ENCODE results near the gene KRT83.
"Not testable (repeated sequence)": the region's sequence is repeated elsewhere in the genome, so short reads cannot be mapped to it uniquely, and the experiment has no call there.

The KRT83 gene

DNA sequence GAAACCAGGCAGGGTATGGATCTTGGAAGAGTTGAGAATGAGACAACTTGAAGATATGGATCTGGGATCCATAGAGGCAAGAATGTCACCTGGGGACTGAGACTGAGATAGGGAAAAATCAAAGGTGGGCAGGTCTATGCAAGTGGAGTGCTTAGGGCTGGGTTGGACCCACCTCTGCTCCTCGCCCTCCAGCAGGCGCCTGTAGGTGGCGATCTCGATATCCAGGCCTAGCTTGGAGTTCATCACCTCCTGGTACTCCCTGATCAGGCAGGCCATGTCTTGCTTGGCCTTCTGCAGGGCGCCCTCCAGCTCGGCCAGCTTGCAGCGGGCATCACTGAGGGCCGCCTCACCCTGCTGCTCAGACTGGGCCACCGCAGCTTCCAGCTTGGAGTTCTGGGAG lies 5.5 kb downstream of the KRT83 start:
- H3K4me3 ChIP-seq (ENCODE audit: low read depth in 1 of 2, low read length in 2 of 2); H3K36me3 ChIP-seq (ENCODE audit: insufficient read depth, low read length); H3K27ac ChIP-seq (ENCODE audit: low read depth, low read length); H3K9ac ChIP-seq (ENCODE audit: low read length); H3K4me1 ChIP-seq (ENCODE audit: insufficient read depth, low read length); H3K27me3 ChIP-seq (ENCODE audit: control insufficient read depth in 1 of 2, insufficient read depth in 2 of 2, low read length in 2 of 2); H3K9me3 ChIP-seq (ENCODE audit: low read length): not testable (repeated sequence)

DNA sequence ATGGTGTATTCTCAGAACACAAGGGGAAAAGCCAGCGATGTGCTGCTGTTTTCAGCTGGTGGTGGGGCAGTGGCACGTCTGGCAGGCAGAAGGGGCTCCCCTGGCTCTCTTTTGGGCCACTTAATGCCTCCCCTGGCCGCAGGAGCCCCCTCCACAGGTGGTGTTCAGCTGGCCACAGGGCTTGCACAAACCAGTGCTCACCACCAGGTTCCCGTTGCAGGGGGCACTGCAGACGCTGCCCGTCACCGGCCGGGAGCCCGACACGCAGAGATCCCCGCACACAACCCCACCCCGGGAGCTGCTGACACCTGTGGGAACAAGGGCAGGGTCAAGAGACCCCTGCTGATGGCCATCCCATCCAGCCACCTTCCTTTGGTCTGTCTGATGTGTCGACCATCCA lies 6.7 kb downstream of the KRT83 start:
- Histone ChIP-seq H3K27me3 (ENCODE audit: control insufficient read depth in 1 of 2, insufficient read depth in 2 of 2, low read length in 2 of 2) (peaks cover 0 to 7% of the 10 kb centered on the region in 2 donors), H3K4me1 (ENCODE audit: insufficient read depth, low read length) (peaks cover 12% of the 10 kb centered on the region), H3K9ac (ENCODE audit: low read length) (no peak overlapping the region), H3K36me3 (ENCODE audit: insufficient read depth, low read length) (no peaks in the 10 kb centered on the region), H3K4me3 (ENCODE audit: low read depth in 1 of 2, low read length in 2 of 2) (no peak overlapping the region), H3K27ac (ENCODE audit: low read depth, low read length) (no peak overlapping the region), H3K9me3 (ENCODE audit: low read length) (no peaks in the 10 kb centered on the region)

DNA sequence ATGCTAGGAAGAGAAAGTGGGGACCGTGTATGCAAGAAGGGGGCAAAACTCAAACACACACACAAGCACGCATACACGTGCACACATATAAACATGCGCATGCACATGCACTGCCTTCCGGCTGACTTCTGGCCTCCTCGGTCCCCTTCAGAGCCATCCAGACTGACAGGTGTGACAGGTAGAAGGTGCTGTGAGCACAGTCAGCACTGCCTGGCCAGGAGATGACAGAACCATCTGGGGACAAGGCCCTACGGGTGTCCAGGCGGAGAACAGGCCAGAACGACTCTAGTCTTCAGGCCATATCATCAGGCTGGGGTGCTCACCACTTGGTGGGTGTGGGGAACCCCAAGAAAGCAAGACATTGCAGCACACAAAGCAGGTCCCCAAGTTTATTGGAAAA lies 7.3 kb downstream of the KRT83 start:
- no peak overlapping the region for H3K4me3 ChIP-seq (ENCODE audit: low read depth in 1 of 2, low read length in 2 of 2)
- H3K9me3 ChIP-seq (ENCODE audit: low read length), result no peaks in the 10 kb centered on the region
- no peak overlapping the region for H3K9ac ChIP-seq (ENCODE audit: low read length)
- no peak overlapping the region for H3K27ac ChIP-seq (ENCODE audit: low read depth, low read length)
- H3K36me3 ChIP-seq (ENCODE audit: insufficient read depth, low read length), result no peaks in the 10 kb centered on the region
- H3K4me1 ChIP-seq (ENCODE audit: insufficient read depth, low read length), result peaks cover 15% of the 10 kb centered on the region
- H3K27me3 ChIP-seq (ENCODE audit: control insufficient read depth in 1 of 2, insufficient read depth in 2 of 2, low read length in 2 of 2), result peaks cover 0 to 11% of the 10 kb centered on the region in 2 donors

DNA sequence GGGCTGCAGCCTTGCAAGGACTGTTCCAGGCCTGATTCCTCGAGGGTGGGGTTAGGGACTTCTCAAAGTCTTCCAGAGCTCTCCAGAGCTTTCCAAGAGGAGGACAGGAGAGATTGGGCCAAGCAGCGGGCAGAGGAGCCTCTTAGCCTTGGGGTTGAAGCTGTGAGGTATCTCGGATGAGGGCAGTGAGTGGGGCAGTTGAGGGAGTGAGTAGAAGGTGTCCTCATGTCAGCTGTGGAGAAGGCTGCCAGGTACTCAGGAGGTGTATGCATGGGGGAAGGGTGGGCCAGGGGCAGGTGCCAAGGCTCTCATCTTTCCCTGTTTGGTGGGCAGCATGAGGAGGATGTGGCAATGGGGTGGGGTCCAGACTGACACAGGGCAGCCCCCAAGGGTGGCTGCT lies 7.7 kb downstream of the KRT83 start:
- Histone ChIP-seq H3K4me1 (ENCODE audit: insufficient read depth, low read length) (peaks cover 18% of the 10 kb centered on the region), H3K27me3 (ENCODE audit: control insufficient read depth in 1 of 2, insufficient read depth in 2 of 2, low read length in 2 of 2) (peaks cover 0 to 14% of the 10 kb centered on the region in 2 donors)

DNA sequence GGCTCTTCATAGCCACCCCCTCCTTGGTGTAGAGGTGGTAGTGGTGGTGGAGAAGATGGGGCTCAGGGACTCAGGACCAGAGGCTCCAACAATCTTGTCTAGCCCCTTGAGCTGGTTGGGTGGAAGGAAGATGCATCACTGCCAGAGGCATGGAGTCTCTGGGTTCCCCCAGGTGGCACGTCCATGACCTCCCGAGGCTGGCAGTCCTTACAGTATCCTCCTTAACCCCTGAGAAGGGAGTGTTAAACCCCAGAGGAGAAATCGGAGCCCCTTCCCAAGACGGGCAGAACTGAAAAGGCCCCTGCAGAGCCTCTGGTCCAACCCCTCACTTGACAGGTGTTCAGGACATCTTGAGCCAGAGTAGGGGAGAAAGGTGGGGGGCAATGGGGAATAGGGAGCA lies 9.1 kb downstream of the KRT83 start:
- H3K9me3 ChIP-seq (ENCODE audit: low read length), result no peaks in the 10 kb centered on the region
- peaks cover 18% of the 10 kb centered on the region for H3K4me1 ChIP-seq (ENCODE audit: insufficient read depth, low read length)
- peaks cover 0 to 23% of the 10 kb centered on the region in 2 donors for H3K27me3 ChIP-seq (ENCODE audit: control insufficient read depth in 1 of 2, insufficient read depth in 2 of 2, low read length in 2 of 2)
- no peak overlapping the region for H3K4me3 ChIP-seq (ENCODE audit: low read depth in 1 of 2, low read length in 2 of 2)
- H3K36me3 ChIP-seq (ENCODE audit: insufficient read depth, low read length), result no peaks in the 10 kb centered on the region
- H3K9ac ChIP-seq (ENCODE audit: low read length), result no peak overlapping the region
- no peak overlapping the region for H3K27ac ChIP-seq (ENCODE audit: low read depth, low read length)

More for the DNA sequence above, 7.7 kb downstream of the KRT83 start:
- Histone ChIP-seq H3K36me3 (ENCODE audit: insufficient read depth, low read length) (no peaks in the 10 kb centered on the region), H3K27ac (ENCODE audit: low read depth, low read length) (no peak overlapping the region), H3K9me3 (ENCODE audit: low read length) (no peaks in the 10 kb centered on the region), H3K4me3 (ENCODE audit: low read depth in 1 of 2, low read length in 2 of 2) (no peak overlapping the region), H3K9ac (ENCODE audit: low read length) (no peak overlapping the region)

DNA sequence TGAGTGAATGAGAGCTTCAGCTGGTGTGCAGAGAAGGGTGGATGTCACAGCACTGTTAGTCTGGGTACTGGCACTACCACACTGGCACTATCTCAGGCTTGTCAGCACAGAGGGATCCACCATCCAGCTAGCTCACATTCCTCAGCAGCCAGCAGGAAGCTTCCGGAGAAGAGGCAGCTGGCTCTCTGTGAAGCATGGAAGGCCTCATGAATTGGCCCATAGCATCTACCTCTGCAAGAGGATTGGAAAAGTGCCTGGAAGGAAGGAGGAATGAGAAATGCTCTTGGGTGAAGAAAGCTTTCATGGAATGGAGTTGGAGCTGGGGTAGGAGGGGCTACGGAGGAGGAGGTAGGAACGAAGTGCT lies 9.9 kb downstream of the KRT83 start:
- Histone ChIP-seq H3K27ac (ENCODE audit: low read depth, low read length) (peak overlapping the region; percentile 30), H3K27me3 (ENCODE audit: control insufficient read depth in 1 of 2, insufficient read depth in 2 of 2, low read length in 2 of 2) (peaks cover 0 to 23% of the 10 kb centered on the region in 2 donors), H3K4me1 (ENCODE audit: insufficient read depth, low read length) (peaks cover 18% of the 10 kb centered on the region), H3K36me3 (ENCODE audit: insufficient read depth, low read length) (no peaks in the 10 kb centered on the region), H3K9me3 (ENCODE audit: low read length) (no peaks in the 10 kb centered on the region), H3K4me3 (ENCODE audit: low read depth in 1 of 2, low read length in 2 of 2) (no peak overlapping the region), H3K9ac (ENCODE audit: low read length) (no peak overlapping the region)

DNA sequence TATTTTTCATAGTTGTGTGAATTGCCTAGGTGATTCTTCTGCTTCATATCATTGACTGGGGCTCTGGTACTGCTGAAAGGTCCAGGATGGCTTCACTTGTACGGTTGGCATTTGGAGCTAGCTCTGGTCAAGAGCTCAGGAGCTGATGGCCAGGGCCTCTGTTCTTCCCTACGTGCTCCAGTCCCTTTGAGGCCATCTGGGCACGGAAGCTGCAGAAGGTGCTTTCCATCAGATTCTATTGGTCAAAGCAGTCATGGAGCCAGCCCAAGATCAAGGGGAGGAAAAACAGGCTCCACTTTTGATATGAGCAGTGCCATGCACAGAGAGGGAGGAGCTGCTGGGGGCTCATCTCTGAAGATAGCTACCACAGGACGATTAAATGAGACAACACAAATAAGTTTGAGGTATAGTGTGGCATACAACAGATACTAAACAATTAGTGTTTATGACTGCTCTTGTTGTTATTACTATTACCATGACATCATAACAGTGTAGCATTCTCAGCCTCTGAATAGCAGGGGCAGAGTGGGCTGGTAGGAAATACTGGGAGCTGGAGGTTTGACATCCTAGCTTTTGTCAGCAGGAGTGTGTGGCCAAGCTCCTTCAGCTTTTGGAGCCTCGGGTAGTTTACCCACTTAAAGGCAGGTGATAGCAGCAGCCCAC lies 10.4 kb downstream of the KRT83 start:
- no peaks in the 10 kb centered on the region for H3K9me3 ChIP-seq (ENCODE audit: low read length)
- no peaks in the 10 kb centered on the region for H3K36me3 ChIP-seq (ENCODE audit: insufficient read depth, low read length)
- H3K27me3 ChIP-seq (ENCODE audit: control insufficient read depth in 1 of 2, insufficient read depth in 2 of 2, low read length in 2 of 2), result peaks cover 0 to 23% of the 10 kb centered on the region in 2 donors
- peaks cover 18% of the 10 kb centered on the region for H3K4me1 ChIP-seq (ENCODE audit: insufficient read depth, low read length)
- H3K4me3 ChIP-seq (ENCODE audit: low read depth in 1 of 2, low read length in 2 of 2), result no peak overlapping the region
- no peak overlapping the region for H3K9ac ChIP-seq (ENCODE audit: low read length)
- H3K27ac ChIP-seq (ENCODE audit: low read depth, low read length), result peak overlapping the region; percentile 30

DNA sequence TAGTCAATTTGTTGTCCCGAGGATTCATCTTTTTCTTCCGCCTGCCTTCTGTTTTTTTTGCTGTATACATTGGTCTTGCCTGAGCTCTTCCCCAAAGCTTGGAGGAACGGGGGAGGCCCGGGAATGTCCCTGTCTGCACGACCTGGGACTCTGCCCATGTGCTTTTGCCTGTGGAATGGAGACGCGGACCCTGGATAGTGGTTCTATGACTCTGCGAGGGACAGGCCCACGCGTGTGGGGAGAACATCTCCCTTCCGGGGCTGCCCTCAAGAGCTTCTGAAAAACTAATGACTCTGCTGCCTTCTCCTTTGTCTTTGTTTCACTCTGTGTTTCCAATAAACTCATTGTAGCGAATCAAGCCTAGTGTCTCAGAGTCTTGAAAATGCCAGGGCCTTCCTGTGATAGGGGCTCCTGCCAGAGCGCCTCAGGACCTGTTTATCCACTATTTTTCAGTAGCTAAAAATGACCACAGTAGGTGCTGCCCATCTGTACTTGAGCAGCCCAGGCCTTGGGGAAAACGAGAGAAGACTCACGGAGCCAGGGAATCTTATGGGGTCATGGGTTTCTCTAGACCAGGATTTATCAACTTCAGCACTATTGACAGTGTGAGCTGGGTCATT lies 12.3 kb downstream of the KRT83 start:
- Histone ChIP-seq H3K36me3 (ENCODE audit: insufficient read depth, low read length) (no peaks in the 10 kb centered on the region), H3K9ac (ENCODE audit: low read length) (no peak overlapping the region), H3K4me1 (ENCODE audit: insufficient read depth, low read length) (peaks cover 18% of the 10 kb centered on the region), H3K4me3 (ENCODE audit: low read depth in 1 of 2, low read length in 2 of 2) (peak overlapping the region in 1 of 2 donors; percentile 46), H3K27ac (ENCODE audit: low read depth, low read length) (peak overlapping the region; percentile 61), H3K27me3 (ENCODE audit: control insufficient read depth in 1 of 2, insufficient read depth in 2 of 2, low read length in 2 of 2) (peaks cover 0 to 23% of the 10 kb centered on the region in 2 donors), H3K9me3 (ENCODE audit: low read length) (no peaks in the 10 kb centered on the region)

DNA sequence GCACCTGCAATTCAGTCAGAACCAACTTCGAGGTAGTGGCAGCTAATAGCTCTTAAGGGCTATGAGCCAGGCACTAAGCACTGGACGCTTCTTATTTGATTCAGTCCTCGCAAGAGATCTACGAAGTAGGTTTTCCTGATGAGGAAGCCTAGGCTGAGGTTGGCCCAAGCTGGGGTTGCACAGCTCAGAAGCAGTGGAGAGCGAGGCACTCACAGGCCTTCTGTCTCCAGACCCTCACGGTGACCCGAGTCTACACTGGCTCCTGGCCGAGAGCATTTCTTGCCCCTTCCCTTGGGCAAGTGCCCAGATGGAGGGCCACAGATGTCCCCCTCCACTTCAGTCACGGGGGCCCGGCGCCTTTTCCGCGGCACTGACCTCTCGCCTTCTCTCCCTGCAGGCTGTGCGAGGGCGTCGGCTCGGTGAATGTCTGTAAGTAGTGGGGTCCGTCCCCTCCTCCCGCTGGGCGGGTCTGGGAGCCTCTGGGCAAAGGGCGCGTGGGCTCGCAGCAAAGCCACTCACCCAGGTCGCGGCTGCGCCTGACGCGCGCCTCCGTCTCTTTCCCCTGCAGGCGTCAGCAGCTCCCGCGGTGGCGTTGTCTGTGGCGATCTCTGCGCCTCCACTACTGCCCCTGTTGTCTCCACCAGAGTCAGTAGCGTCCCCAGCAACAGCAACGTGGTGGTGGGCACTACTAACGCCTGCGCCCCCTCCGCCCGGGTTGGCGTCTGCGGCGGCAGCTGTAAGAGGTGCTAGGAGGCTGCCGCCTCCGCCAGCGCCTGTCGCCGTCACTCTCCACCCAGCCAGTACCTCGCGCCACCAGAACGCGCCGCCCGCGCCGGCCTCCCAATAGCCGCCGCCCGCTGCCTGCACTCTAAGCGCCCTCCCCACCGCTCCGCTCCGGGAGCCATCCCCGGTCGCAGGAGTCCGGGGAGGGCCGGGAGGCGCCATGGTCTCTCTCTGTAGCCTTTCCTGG lies 13.1 kb downstream of the KRT83 start:
- Histone ChIP-seq H3K27me3 (ENCODE audit: control insufficient read depth in 1 of 2, insufficient read depth in 2 of 2, low read length in 2 of 2) (peaks cover 0 to 23% of the 10 kb centered on the region in 2 donors), H3K27ac (ENCODE audit: low read depth, low read length) (peak overlapping the region; percentile 61), H3K9ac (ENCODE audit: low read length) (no peak overlapping the region), H3K4me3 (ENCODE audit: low read depth in 1 of 2, low read length in 2 of 2) (peak overlapping the region; percentile 37 to 46), H3K9me3 (ENCODE audit: low read length) (no peaks in the 10 kb centered on the region), H3K36me3 (ENCODE audit: insufficient read depth, low read length) (no peaks in the 10 kb centered on the region), H3K4me1 (ENCODE audit: insufficient read depth, low read length) (peaks cover 18% of the 10 kb centered on the region)

DNA sequence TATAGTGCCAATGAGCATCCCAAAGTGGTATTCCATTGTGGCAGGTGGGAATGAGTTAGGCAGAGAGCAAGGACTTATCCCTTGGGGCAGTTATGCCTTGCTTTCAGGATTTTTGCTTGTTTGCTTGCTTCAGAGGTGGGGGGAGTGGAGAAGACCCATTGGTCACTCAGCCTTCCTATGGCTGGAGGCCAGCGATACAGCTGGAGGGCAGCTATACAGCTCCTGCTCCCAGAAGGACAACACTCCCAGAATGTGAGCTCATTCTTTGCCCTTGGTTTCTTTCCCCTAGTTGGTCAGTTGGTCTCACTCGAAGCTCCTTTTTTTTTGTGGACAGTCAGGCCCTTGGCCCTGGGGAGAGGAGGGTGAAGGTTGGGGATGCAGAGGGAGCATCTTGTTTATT lies 14.5 kb downstream of the KRT83 start:
- Histone ChIP-seq H3K27me3 (ENCODE audit: control insufficient read depth in 1 of 2, insufficient read depth in 2 of 2, low read length in 2 of 2) (peaks cover 0 to 23% of the 10 kb centered on the region in 2 donors), H3K4me1 (ENCODE audit: insufficient read depth, low read length) (peaks cover 18% of the 10 kb centered on the region), H3K36me3 (ENCODE audit: insufficient read depth, low read length) (no peaks in the 10 kb centered on the region), H3K4me3 (ENCODE audit: low read depth in 1 of 2, low read length in 2 of 2) (no peak overlapping the region), H3K27ac (ENCODE audit: low read depth, low read length) (no peak overlapping the region), H3K9me3 (ENCODE audit: low read length) (no peaks in the 10 kb centered on the region), H3K9ac (ENCODE audit: low read length) (no peak overlapping the region)

DNA sequence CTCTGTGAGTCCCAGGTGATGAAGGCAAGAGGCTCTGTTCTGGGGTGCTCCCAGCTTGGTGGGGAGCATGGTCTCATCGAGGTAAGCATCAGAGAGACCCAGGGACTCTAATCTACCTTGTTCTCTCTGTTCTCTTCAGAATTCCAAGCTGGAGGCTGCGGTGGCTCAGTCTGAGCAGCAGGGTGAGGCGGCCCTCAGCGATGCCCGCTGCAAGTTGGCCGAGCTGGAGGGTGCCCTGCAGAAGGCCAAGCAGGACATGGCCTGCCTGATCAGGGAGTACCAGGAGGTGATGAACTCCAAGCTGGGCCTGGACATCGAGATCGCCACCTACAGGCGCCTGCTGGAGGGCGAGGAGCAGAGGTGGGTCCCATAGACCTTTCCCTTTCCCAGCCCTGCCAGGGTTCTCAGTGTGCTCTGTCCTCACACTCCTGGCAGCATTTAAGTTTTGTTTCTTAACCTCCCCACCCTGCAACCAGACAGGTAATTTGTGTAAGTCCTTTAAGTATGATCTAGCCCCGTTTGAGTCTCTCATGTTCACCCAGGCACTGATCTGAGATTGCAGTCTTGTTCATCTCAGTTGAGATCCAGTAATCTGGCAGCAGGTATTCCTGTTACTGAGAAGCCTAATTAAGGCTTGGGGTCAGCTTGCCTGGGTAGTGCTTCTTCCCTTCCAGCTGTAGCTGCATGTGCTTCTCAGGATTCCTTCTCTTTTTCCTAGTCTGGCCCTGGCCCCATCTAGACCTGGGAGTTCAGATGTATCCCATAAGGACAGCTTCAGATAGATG lies 15.1 kb downstream of the KRT83 start:
- H3K27me3 ChIP-seq (ENCODE audit: control insufficient read depth in 1 of 2, insufficient read depth in 2 of 2, low read length in 2 of 2), result peaks cover 0 to 23% of the 10 kb centered on the region in 2 donors
- peaks cover 13% of the 10 kb centered on the region for H3K4me1 ChIP-seq (ENCODE audit: insufficient read depth, low read length)

More for the DNA sequence above, 15.1 kb downstream of the KRT83 start:
- H3K27ac ChIP-seq (ENCODE audit: low read depth, low read length), result no peak overlapping the region
- H3K9ac ChIP-seq (ENCODE audit: low read length), result no peak overlapping the region
- H3K36me3 ChIP-seq (ENCODE audit: insufficient read depth, low read length), result no peaks in the 10 kb centered on the region
- H3K4me3 ChIP-seq (ENCODE audit: low read depth in 1 of 2, low read length in 2 of 2), result no peak overlapping the region
- H3K9me3 ChIP-seq (ENCODE audit: low read length), result no peaks in the 10 kb centered on the region

All from muscle layer of colon (tissue), 2 donors.